Measurements from ENCODE around the gene FXN.

DNA sequence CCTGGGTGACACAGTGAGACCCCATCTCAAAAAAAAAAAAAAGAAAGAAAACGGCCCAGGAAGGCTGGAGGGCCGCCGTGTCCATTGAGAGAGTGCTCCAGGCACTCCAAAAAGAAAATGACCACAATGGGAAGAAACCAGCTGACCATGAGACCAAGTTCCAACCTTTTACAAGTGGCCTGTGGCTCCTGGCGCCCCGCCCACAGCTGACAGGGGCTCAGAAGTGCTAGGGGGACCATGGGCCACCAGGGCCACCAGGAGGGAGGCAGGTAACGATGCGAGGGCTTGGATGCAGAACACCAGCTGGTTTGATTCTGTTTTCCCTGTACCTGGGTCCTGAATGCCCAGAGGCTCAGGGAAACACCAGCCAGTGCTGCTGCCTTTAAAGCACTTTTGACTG, 34.6 kb downstream of the FXN start:
- TF ChIP-seq POLR2A (IDR thresholded peaks at IDR 0.05; ENCODE audit: low read depth, low read length) (no peak), POLR2AphosphoS5 (IDR thresholded peaks at IDR 0.05; ENCODE audit: low read depth, low read length) (no peak)
